ENCODE measurements around the gene F5.
"Not testable (repeated sequence)": the region's sequence is repeated elsewhere in the genome, so short reads cannot be mapped to it uniquely, and the experiment has no call there.

Gene F5

DNA sequence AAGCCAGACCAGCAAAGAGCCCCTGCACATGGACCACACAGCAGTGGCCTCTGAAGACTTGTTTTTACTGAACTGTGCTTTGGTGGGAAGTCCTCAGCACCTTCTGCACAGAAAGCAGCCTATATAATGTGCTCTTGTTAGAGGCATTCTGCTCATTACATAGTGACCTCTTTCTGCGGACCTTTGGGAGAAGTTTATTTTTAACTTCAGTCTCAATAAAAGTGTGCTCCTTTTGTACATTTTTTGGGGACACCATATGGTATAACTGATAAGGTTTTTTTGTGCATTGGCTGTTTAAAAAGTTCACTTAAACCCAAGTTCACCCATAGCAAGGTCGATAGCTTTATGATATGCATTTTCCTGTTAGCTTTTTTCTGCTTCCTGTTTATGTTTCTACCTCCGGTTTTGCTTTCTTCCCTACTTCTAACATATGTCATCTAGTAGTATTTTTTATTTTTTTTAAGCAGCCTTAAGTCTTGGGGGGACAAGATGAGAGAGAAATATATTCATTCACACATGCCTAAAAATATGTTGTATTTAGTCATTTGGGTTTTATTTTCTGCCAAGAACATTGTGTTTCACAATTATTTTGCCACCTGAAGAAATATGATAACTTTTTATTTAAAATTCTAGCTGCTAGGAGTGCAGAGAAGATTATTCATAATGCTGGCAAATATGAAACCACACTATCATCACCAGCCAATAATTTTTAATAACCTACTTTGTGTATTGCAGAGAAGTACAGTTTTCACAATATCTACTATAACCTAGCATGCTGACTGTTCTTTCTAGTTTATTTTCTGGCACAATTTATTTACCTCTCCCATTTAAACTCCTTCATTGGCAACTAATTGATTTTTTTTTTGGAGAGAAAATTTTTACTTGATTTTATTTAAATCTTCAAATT, 77.6 kb downstream of the F5 start:
- FAIRE-seq: peak; percentile 47

DNA sequence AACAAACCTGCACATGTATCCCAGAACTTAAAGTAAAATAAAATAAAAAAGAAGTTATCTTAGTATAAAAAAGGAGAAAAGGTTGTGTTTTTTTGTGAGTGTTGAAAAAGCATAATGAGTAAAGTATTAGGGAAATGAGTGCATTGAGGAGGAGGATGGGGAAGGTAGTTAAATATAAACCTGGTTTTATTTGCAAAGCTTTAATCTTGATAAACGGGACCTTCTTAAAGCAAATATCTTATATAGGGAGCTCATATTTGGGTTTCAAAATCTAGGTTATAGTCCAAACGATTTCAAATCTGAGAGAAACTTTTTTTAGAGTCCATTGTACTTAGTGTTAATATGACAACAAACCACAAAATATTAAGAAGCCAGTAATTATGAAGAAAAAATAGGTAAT, 78.9 kb downstream of the F5 start:
- no peak for FAIRE-seq

DNA sequence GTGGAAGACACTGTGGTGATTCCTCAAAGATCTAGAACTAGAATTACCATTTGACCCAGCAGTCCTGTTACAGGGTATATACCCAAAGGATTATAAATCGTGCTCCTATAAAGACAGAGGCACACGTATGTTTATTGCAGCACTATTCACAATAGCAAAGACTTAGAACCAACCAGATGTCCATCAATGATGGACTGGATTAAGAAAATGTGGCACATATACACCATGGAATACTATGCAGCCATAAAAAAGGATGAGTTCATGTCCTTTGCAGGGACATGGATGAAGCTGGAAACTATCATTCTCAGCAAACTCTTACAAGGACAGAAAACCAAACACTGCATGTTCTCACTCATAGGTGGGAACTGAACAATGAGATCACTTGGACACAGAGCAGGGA, 82.7 kb downstream of the F5 start:
- not testable (repeated sequence) for FAIRE-seq

DNA sequence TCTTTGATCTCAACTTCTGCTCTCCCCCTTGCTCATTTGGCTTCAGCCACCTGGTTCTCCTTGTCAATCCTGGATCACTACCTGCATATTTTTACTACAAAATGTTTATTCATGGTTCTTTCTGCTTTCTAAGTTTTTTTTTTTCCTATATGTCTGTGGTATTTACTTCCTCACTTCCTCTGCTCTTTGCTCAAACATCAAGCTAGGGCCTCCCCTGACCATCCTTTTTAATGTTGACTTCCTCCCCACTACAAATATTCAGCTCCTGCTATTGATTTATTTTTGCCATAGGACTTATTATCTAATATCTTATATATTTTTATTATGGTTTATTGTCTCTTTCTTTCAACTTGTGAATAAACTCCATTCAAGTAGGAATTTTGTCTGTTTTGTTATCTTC, 86.5 kb downstream of the F5 start:
- no peak for FAIRE-seq

DNA sequence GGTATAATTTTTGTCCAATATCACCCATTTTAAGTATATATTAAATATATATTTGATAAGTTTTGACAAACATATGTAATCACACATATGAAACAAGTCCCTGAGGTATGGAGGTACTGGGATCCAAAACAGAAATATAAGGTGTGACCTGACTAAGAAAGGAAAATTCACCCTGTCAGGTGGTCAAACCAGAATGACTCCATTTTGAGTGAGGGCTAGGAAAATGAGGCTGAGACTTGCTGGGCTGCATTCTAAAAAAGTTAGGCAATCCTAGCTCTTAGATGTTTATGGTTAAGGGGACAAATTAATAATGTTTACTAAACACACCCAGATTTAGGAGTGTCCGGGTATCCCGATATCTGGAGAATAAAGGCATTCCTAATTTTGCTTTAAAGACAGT, 89.0 kb downstream of the F5 start:
- no peak for FAIRE-seq

DNA sequence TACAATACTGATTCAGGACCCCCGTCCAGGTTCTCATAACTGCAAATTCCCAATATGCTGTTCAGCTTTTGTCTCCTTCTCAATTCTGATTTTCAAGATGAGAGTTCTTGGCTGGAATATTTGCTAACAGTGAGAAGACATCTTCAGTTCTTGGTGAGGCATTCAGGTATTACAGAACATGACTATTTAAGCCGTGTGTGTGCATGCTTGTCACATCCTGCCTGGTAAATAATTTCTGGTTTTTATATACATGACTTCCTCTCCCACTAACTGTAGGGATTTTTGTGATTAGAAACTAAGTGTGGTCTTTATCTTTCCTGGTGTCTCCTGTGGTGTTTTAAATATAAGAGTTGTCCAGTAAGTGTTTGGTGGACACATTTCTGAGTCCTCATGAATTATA, 90.4 kb downstream of the F5 start:
- no peak for FAIRE-seq

DNA sequence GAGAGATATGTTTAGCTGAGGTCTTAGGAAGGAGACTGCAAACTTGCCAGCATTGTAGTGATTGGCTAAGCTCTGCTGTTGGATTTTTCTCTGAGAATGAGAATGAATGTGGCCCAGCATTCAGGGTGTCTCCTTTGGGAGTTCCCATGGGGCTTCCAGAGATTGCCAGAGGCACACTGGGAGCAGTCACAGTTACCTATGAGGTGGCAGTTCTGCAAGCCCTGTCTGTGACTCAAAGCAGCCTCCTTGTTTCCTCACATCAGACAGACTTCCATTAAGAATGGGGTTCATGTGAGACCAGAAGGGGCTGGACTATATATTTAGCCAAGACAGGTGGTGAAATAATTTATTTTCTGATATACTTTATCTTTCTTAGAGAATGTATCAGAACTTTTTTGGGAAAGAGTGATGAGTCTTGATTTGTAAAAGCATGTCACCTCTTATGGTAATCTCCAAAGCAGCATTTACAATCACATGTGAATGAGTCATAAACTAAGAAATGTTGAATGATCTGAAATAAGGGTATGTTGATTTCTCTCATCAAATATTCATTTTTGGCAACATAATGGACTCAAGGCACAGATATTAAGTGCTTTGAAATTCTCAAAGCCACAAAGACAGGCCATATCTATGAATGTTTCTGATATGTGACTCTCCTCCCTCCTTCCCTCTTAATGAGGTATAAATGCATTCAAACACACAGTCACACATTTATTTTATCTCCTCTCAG, 91.1 kb downstream of the F5 start:
- no peak for FAIRE-seq

DNA sequence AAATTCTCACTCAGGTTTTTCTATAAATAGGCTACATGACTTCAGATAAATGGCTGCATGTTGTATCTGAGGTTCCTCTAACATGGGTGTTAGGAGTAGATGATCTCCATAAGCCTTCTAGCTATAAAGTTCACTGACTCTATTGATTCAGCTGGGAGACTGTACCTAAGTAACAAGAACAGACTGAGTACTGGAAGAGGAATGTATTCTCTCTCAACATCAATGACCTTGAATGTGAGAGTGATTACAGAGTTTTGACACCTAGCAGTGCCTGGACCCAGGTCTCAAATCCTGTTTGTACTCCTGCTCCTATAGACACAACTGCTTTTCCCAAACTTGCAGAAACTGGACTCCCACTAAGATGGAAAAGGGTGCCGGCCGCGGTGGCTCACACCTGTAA, 91.9 kb downstream of the F5 start:
- no peak for FAIRE-seq

DNA sequence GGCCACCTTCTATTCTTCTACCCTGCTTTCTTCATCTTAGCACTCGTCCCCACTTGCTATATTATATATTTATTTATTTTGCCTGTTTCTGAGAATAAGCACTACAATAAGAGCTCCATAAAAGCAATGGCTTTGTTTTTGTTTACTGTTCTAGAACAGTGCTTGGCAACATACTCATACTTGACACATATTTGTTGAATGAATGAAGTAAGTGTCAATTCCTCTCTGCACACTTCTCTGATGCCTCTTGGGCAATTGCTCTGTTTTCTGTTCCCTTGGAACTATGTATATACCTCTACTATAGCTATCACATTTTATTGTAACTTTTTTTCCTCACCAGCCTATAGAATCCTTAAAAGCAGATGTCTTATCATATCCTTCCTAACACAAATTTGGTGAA, 93.0 kb downstream of the F5 start:
- no peak for FAIRE-seq

DNA sequence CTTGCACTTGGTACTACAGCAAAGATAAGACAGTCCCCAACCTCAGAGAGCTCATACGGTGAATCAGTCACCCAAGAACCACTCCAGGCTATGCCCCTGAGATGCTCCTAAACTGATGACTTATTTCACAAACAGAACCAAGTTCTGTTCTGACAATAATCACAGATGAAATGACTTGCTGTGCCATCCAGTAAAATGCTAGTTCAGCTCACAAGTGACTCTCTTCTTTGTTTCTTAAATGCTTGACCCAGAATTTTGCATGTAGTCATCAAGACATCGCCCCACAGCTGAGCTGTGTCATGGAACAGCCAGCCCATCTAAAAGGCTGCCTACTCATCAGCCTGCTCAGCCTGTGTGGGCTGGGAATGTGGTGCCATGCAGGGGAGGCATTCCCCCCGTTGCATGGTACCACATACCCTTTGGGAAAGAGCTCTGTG, 94.4 kb downstream of the F5 start:
- FAIRE-seq: no peak

DNA sequence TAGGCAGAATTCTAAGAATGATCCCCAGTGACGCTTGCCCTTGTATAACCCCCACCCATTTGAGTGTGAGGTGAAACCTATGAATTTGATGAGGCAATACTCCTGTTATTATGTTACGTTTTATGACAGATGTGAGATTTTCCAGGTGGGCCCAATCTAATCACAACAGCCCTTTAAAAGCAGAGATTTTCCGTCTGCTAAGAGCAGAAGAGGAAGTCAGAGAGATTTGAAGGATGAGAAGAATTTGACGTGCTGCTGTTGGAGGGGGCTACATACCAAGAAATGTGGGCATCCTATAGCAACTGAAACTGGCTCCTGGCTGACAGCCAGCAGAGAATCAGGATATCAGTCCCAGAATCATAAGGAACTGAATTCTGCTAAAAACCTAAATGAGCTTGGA, 98.1 kb downstream of the F5 start:
- no peak for FAIRE-seq

DNA sequence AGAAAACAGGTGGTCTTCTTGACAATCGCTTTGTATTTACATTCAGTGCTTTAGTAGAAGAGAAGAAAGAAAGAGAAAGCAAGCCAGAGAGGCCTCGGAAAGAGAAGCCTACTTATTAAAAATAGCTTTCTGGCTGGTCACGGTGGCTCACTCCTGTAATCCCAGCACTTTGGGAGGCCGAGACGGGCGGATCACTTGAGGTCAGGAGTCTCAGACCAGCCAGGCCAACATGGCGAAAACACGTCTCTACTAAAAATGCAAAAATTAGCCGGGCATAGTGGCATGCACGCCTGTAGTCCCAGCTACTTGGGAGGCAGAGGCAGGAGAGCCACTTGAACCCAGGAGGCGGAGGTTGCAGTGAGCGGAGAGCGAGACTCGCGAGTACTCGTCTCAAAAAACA, 98.7 kb downstream of the F5 start:
- FAIRE-seq: no peak

DNA sequence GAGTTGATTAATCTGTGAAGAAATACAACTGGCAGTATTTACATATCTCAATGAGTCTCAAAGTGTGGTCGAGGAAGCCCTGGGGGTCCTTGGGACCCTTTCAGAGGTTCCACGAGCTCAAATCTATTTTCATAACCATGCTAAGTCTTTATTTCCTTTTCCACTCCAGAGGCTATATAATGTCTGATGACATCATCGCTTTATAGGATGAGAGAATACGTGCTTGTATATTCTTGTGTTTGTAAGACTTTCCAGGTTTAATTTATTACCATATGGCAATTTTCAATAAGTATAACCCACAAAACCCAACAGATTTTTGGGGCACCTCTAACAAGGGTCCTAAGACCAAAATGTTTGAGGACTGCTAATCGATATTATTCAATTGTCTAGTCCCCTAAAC, 99.1 kb downstream of the F5 start:
- no peak for FAIRE-seq

DNA sequence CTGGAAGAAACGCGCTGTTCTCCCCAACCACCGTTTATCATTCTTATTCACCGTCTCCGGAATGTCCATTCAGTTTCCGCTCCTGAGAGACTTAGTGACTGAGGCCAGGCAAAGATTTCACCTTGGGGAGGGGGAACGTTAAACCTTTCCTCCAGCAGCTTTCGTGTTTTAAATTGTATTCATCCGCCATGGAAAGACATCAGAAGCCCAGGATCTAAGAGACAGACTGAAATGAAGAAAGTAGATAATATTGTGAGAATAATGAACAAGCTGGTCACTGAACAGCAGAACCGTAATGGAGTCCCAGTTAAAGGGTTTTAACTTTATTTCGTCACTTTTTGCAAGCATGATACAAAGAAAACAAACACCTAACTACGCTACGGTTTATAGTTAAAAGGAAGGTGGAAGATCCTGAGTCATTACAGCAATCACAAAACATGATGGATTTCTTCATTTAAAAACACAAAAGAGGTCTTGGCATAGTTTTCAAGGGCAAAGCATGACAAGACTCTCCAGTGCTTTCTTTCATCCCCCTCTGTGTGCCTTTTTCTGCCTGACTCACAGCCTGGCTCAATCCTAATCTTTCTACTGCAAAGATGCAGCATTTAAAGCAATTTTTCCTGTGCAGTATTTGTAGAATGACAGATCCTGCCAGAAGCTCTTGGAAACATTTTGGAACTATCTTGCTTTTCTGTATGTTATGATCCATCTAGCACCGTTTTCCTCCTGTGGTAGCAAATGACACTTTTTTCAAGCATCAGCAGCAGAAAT, 99.8 kb downstream of the F5 start:
- no peak for FAIRE-seq

DNA sequence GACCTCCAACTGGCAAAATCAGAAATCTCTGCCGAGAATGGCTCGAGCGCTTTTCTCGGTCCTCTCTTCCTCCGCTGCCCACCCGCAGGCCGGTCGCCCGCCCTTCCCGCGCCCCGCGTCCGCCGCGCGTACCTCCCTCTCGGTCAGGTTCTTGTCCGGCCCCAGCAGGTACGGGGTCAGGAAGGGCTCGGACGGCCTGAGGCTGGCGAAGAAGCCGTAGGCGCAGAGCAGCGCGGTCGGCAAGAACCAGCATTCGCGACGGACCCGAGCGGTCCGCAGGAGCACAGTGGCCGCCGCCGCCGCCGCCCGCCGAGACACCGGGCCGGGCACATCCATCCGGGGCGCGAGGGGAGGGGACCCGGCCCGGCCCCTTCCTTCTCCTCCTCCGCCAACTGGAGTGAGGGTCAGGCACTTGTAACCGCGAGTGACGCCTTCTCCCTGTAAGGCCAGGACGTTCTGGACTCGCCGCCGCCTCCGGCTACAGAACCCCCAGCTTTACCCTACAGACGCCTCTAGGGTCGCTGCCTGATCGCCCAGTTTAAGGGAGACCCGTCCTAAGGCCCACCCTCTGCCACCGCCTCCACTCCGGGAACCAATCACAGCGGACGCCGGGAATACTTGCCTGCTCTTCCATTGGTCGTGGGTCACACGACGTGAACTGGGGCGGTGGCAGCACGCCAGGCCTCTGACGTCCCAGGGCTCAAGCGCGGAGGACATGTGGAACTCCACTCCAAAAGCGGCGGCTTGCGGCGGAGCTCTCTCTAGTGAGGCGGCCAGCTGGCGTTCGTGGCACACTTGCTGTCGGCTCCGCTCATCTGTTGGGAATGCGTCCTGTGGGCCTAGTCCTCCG, 100.6 kb downstream of the F5 start, which contains the start of gene SLC19A2:
Gene SLC19A2, minus strand, starts transcription at position 514 of the 850 bp plus-strand sequence. Its CDS starts 178 bp downstream, at position 336.
- FAIRE-seq: peak; percentile 92

DNA sequence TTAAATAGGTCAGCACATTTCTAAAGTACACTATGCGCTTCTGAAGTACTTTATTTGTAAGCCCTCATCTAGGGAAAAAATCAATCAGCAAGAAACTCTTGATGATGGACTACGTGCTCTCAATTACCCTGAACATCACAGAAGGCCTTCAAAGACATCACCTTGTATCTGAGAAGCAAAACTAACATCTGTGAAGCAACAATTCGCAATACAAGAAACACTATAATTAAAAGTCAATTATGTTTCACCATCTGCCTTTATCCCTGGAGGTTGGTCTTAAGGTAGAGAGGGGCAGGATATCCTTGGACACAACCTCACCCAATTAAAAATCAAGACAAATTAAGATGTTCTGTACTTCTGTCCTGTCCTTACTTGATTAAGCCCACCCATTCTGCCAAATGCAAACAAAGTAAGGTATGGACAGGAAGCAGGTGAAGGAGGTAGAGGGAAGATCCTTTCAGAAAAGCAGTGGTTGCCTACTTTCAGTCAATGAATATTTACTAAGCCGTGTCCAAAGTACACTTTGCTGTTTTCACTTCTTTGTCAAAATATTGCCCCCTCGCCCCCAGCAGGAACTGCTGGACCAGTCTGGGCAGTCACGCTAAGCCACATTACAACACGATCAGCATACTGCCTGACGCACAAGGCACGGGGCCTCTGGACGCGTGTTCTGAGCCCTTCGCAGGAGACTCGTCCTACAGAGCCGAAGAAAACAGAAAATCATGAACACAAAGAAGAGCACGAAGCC, 101.4 kb downstream of the F5 start:
- no peak for FAIRE-seq

DNA sequence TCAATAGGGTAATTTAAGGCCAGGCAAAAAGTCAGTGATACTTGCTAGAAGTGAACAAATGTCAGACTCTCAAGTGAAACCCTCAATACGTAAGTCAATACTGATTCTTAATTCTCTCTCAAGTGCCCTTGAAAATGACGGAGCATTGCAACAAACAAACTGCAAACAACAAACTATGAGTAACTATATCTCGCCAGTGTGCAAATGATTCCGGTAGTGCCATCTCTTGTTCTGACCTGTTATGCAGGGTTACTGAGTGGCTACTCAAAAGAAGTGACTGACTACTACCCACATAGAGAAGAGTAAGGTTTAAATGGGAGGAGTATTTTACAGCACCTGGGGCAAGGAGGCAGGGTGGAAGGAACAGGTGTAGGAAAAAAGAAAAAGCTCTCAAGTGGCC, 102.2 kb downstream of the F5 start:
- FAIRE-seq: no peak

DNA sequence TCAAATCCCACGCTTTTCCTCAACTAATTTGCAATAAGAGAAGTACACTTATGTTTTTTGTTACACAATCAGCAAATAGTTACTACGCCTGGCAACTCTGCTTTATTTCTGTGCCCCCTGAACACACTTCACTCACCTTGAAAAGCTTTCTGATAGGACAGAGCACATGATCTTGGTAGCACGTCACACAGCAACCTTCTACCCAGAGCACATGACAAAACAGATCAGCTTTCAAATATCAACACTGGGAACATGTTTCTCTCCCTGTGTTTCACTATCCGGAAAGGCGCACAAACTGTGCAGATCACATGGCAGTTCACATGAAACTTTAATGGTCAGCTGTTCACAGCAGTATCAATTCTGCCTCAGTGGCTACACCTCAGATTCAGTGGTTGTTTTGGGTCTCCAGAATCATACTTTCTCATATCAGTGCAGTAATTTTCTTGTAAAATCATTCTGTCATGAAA, 102.7 kb downstream of the F5 start:
- peak; percentile 77 for FAIRE-seq

DNA sequence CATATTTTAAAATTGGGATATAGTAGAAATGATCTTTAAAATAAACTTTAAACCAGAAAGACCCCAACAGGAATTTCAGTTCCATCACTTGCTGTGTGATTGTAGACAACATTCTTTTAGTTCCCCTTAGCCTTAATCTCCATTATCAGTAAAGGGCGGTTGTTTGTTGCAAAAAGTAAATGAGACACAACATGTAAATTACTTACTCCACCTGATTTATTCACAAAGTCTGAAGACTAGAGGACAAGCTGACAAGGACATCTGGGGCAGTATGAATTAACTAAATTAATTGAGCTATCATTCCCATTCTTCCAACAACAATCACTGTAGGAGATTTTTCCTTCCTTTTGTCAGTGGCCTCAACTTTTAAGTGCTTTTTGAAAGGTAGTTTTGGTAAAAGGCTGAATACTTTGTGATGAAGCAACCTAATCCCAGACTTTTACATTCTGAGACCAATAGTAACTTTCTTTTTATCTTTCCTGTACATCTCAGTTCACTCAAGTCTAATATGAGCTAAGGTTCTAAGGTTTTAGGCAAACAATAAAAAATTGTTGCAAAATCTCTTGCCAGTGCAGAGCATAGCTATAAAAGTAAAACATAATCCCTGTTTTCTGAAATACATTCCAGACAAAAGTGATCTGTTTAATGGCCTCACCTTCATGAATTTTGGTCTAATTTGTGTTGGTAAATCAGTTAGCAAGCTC, 106.8 kb downstream of the F5 start:
- FAIRE-seq: no peak

DNA sequence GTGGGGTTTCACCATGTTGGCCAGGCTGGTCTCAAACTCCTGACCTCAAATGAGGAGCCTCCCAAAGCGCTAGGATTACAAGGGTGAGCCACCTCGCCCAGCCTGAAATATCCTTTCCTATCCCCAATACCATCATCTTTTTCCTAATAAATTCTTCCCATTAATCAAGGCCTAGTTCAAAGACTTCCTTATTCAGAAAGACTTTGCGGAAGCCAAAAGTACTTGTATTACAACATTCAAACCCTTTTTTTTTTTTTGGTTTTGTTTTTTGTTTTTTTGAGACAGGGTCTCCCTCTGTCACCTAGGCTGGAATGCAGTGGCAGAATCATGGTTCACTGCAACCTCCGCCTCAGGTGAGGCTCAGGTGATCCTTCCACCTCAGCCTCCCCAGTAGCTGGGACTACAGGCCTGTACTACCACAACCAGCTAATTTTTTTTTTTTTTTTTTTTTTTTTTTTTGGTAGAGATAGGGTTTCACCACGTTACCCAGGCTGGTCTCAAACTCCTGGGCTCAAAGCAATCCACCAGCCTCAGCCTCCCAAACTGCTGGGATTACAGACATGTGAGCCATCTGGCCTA, 108.1 kb downstream of the F5 start:
- FAIRE-seq: no peak
